Gastroesophageal sphincter (tissue), 4 donors: Measurements from ENCODE around the gene ULK4. TPM values are rescaled to one million over a fixed set of nuclear protein-coding genes. Genes with fewer than 3 reads are reported as not detected.

Experiments used
- ATAC-seq: fragments of 150-250 bp; one replicate; pipeline ENCODE4 v1.9.1; 2016; ENCODE audit warnings: mild to moderate bottlenecking, moderate library complexity
- H3K27ac ChIP-seq, 4 donors: fragments of 200-600 bp; sonication (generic) in 3 of 4; 1 replicate in 3 of 4; 2 replicates in 1 of 4; pipeline ENCODE4 v1.5.1; 2016 to 2019
- H3K27me3 ChIP-seq: fragments of 200-600 bp; sonication (generic); one replicate; pipeline ENCODE4 v1.5.1; 2019
- H3K36me3 ChIP-seq, 2 donors: fragments of 200-600 bp; sonication (generic); one replicate each; pipeline ENCODE4 v1.5.1; 2019; ENCODE audit warnings: control low read depth in 1 of 2
- H3K4me1 ChIP-seq, 3 donors: fragments of 200-600 bp; sonication (generic); 1 replicate in 2 of 3; 2 replicates in 1 of 3; pipeline ENCODE4 v1.5.1; 2016 to 2019; ENCODE audit warnings: control low read depth in 2 of 3
- H3K4me3 ChIP-seq, 2 donors: fragments of 200-600 bp; sonication (generic); one replicate each; pipeline ENCODE4 v1.5.1; 2019; ENCODE audit warnings: mild to moderate bottlenecking in 1 of 2, moderate library complexity in 1 of 2
- H3K9me3 ChIP-seq, 3 donors: fragments of 200-600 bp; sonication (generic); one replicate each; pipeline ENCODE4 v1.5.1; 2017 to 2019; ENCODE audit warnings: control low read depth in 2 of 3
- CTCF ChIP-seq, 4 experiments: fragments of 200-600 bp in 2 of 4; fragments of 450-650 bp in 2 of 4; sonication (generic) in 1 of 4; IDR thresholded peaks; one replicate each; pipeline ENCODE4 v1.5.1; 2017 to 2019; ENCODE audit warnings: antibody characterized with exemption in 4 of 4, mild to moderate bottlenecking in 2 of 4, moderate library complexity in 2 of 4
- EP300 ChIP-seq: sonication (generic); formaldehyde crosslinking; IDR thresholded peaks from one replicate; pipeline ENCODE4 v1.6.1; 2017; ENCODE audit warnings: antibody characterized with exemption, mild to moderate bottlenecking
- POLR2A ChIP-seq, 2 donors: fragments of 450-650 bp; IDR thresholded peaks; one replicate each; pipeline ENCODE4 v1.6.1; 2017; ENCODE audit warnings: antibody characterized with exemption in 2 of 2, mild to moderate bottlenecking in 2 of 2, moderate library complexity in 1 of 2
- POLR2AphosphoS5 ChIP-seq: sonication (generic); formaldehyde crosslinking; IDR thresholded peaks from one replicate; pipeline ENCODE4 v1.6.1; 2017; ENCODE audit warnings: antibody characterized with exemption
- WGBS, 2 donors: methylation state at CpG; one replicate each; pipeline ENCODE4 v1.1.5; 2018; ENCODE audit warnings: low coverage in 1 of 2; 5-methylcytosine and 5-hydroxymethylcytosine counted together
- total RNA-seq, 4 donors: library from RNA; depleted of rRNA; stranded (reverse); fragments of >200 nt; gene quantifications; one replicate each; pipeline ENCODE4 v1.1.0, GENCODE V29; 2016

Gene ULK4
- total RNA-seq, 4 donors from 2014 or later: 3.8 to 15.4 (median 8.8) TPM

- Histone ChIP-seq H3K9me3 (no peaks in the 10 kb centered on the region), H3K4me3 (no peak overlapping the region), H3K4me1 (no peaks in the 10 kb centered on the region), H3K27ac (no peak overlapping the region), H3K27me3 (no peaks in the 10 kb centered on the region), H3K36me3 (no peaks in the 10 kb centered on the region)
- TF ChIP-seq CTCF (IDR thresholded peaks at IDR 0.05) (no peak), EP300 (no peak), POLR2AphosphoS5 (no peak), POLR2A (IDR thresholded peaks at IDR 0.05) (no peak)
- 94% methylated on average over 2 of the region's 2 CpGs for WGBS, 2 donors
- no peak for ATAC-seq
These were observed 665.3 kb downstream of the ULK4 start for GRCh38 chr3:41296556-41296955.

GRCh38 chr3:41295740-41296139, 666.2 kb downstream of the ULK4 start:
- no peaks in the 10 kb centered on the region for H3K27me3 ChIP-seq
- no peaks in the 10 kb centered on the region for H3K4me1 ChIP-seq
- TF ChIP-seq CTCF (IDR thresholded peaks at IDR 0.05) (no peak), POLR2AphosphoS5 (no peak), EP300 (no peak), POLR2A (IDR thresholded peaks at IDR 0.05) (no peak)
- no peak for ATAC-seq
- H3K27ac ChIP-seq: no peak overlapping the region
- no peaks in the 10 kb centered on the region for H3K36me3 ChIP-seq
- 83 to 100% methylated on average over 2 to 3 of the region's 3 CpGs for WGBS, 2 donors
- H3K4me3 ChIP-seq: no peak overlapping the region
- no peaks in the 10 kb centered on the region for H3K9me3 ChIP-seq

- no peak for TF ChIP-seq POLR2A (IDR thresholded peaks at IDR 0.05)
- TF ChIP-seq EP300: no peak
- TF ChIP-seq CTCF (IDR thresholded peaks at IDR 0.05): no peak
- no peak for TF ChIP-seq POLR2AphosphoS5
- Histone ChIP-seq H3K36me3 (no peaks in the 10 kb centered on the region), H3K4me1 (no peaks in the 10 kb centered on the region), H3K4me3 (no peak overlapping the region), H3K27me3 (no peaks in the 10 kb centered on the region), H3K9me3 (no peaks in the 10 kb centered on the region), H3K27ac (no peak overlapping the region)
- no peak for ATAC-seq
- 50 to 93% methylated on average over 1 of the region's 1 CpG for WGBS, 2 donors
These were observed 668.7 kb downstream of the ULK4 start for GRCh38 chr3:41293169-41293681.

- Histone ChIP-seq H3K9me3 (no peaks in the 10 kb centered on the region), H3K4me1 (no peaks in the 10 kb centered on the region), H3K27ac (no peak overlapping the region), H3K36me3 (no peaks in the 10 kb centered on the region), H3K27me3 (no peaks in the 10 kb centered on the region), H3K4me3 (no peak overlapping the region)
- TF ChIP-seq POLR2AphosphoS5 (no peak), EP300 (no peak)
- 83 to 87% methylated on average over 3 of the region's 4 CpGs for WGBS, 2 donors
- ATAC-seq: no peak
These were observed 671.2 kb downstream of the ULK4 start for GRCh38 chr3:41290736-41291135.

GRCh38 chr3:41290306-41290705, 671.6 kb downstream of the ULK4 start:
- 100% methylated on average over 1 of the region's 2 CpGs for WGBS, 2 donors
- no peaks in the 10 kb centered on the region for H3K4me1 ChIP-seq
- no peak for ATAC-seq
- no peaks in the 10 kb centered on the region for H3K27me3 ChIP-seq
- no peak overlapping the region for H3K27ac ChIP-seq
- H3K36me3 ChIP-seq: no peaks in the 10 kb centered on the region
- H3K9me3 ChIP-seq: no peaks in the 10 kb centered on the region
- TF ChIP-seq POLR2A (IDR thresholded peaks at IDR 0.05): no peak
- TF ChIP-seq POLR2AphosphoS5: no peak
- TF ChIP-seq EP300: no peak
- no peak for TF ChIP-seq CTCF (IDR thresholded peaks at IDR 0.05)
- no peak overlapping the region for H3K4me3 ChIP-seq
